HTERT RPE-1 (cell line): ENCODE results near the gene RRAGA.
"Not testable (repeated sequence)": the region's sequence is repeated elsewhere in the genome, so short reads cannot be mapped to it uniquely, and the experiment has no call there.

ENCODE experiments used
- in situ Hi-C: fragments of 300-500 bp; cut with MboI; formaldehyde crosslinking; loops from 4 replicates; pipeline ENCODE4 v1.14.3; 2020; ENCODE audit warnings: low sequenced_read_pairs

Gene RRAGA, protein sequence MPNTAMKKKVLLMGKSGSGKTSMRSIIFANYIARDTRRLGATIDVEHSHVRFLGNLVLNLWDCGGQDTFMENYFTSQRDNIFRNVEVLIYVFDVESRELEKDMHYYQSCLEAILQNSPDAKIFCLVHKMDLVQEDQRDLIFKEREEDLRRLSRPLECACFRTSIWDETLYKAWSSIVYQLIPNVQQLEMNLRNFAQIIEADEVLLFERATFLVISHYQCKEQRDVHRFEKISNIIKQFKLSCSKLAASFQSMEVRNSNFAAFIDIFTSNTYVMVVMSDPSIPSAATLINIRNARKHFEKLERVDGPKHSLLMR

DNA sequence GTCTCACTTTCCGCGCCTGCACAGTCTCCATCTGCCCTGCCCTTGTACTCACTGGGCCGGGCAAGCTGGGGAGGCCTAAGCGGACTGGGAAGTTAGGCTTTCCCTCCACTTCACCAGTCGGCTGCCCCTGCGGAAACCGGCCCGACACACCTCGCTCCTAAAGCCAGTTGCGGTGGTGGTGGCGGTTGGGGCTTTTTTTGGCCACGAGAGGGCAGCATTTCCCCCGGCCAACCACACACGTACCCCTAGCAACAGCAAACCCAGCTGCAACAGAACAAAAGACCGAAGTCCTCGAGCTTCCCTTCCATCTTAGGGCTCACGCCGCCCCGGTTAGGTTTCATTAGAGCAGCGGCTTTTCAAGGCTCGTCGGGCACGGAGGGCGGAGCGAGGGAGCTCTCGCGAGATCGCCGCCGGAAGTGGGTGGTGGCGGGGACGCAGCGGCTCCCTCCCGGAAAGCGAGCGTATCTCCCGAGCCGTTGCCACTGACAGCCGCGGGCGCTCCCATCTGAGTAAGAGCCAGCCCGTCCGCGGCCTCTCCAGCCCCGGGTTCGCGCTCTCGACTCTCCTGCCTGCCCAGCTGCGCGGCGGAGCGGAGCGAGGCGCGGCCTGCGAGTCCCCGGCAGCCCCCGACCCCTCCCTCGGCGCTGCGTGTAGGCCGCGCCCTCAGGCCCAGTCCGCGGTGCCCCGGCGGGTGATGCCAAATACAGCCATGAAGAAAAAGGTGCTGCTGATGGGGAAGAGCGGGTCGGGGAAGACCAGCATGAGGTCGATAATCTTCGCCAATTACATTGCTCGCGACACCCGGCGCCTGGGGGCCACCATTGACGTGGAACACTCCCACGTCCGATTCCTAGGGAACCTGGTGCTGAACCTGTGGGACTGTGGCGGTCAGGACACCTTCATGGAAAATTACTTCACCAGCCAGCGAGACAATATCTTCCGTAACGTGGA lies at the start of gene RRAGA:
RRAGA (plus strand) TSS at position 462 of the 951 bp plus-strand sequence; CDS start at position 695, 233 bp downstream.
- in situ Hi-C loops, result no loop called here

DNA sequence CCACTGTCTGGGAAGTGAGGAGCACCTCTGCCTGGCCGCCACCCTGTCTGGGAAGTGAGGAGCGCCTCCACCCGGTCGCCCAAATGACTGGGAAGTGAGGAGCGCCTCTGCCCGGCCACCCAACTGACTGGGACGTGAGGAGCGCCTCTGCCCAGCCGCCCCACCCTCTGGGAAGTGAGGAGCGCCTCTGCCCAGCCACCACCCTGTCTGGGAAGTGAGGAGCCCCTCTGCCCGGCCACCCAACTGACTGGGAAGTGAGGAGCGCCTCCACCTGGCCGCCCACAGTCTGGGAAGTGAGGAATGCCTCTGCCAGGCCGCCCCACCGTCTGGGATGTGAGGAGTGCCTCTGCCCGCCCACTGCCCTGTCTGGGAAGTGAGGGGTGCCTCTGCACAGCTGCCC lies 49.1 kb upstream of the RRAGA start:
- in situ Hi-C loops, result no loop called here

DNA sequence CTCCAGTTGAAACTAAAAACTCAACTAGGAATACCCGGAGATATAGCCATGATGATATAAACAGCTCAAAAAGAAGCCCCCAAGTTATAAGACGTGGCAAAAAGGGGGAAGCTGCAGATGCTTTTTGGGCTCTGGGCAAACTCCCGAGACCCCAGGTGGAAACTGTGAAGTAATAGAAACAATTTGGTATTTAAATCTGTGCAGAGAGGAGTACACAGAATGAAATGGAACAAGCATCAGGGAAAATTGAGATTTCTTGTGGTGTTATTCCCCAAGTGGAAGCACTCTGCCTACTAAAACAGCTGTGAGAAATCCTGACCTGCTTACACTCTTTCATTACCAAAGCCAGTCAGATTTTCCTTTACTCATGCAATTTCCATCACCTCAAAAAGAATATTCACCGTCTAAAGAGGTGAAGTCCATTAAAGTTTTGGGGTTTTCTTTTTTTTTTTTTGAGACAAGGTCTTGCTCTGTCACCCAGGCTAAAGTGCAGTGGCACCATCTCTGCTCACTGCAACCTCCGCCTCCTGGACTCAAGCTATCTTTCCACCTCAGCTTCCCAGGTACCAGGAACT lies 39.7 kb upstream of the RRAGA start:
- in situ Hi-C loops, result no loop called here

DNA sequence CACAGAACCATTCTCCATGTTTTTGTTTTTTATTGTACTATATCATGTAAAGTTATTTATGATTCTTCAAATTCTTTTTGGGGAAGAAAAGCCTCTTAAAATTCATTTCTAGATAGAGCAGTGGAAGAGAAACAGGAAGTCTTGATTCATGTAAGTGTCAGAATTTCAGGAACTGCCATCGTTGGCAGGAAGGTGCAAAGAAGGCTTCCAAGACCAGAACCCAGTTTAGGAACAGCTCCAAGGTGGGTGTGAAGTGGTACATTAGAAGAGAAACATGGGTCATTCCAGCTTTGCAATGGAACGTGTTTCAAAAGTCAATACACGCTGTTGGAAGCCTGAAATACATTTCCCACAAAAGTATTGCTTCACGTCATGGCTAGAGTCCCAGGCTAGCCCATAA lies 31.0 kb upstream of the RRAGA start:
- in situ Hi-C loops, result no loop called here

DNA sequence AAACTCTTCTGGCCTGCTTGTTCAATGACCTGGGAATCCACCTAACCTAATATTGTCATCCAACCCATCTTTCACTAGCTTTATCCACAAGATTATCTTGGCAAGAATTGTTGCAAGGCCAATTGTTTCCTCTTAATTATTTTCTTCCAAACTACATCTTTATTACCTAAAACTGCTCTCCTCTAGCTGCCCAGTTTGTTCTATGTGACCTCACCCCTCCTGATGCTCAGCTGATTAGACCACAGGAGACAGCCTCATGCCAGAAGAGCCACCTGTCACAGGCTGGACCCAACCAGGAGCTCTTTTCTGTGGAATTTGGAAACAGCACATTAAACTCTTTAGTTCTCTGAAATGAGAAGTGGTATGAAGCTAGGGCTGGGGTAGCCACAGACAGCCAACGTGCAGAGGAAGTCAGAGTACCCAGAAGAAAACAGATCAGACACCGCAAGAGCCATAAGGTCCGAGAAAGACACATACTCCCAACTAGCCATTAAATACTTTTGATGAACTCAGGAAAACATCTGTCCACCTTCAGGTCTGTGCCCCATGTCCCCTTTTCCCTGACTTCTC lies 28.3 kb upstream of the RRAGA start:
- in situ Hi-C loops, result no loop called here

DNA sequence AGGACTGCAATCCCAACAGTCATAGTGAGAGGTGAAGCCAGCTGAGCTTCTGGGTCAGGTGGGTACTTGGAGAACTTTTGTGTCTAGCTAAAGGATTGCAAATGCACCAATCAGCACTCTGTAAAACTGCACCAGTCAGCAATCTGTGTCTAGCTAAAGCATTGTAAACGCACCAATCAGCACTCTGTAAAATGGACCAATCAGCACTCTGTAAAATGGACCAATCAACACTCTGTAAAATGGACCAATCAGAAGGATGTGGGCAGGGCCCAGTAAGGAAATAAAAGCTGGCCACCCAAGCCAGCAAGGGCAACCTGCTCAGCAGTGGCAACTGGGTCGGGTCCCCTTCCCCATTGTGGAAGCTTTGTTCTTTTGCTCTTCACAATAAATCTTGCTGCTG lies 27.6 kb upstream of the RRAGA start:
- in situ Hi-C loops, result not testable (repeated sequence)

DNA sequence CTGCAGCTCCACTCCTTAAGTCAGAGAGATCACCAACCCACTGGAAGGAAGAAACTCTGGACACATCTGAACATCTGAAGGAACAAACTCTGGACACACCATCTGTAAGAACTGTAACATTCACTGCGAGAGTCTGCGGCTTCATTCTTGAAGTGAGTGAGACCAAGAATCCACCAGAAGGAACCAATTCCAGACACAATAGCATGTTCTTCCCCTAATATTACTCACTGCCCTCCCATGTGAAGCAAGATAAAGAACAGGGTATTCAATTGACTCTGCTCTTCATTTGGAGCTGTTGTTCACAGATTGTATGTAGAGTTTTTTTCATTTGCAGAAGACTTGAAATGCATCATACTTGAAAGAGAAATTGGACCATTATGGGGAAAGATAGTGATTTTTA lies 27.0 kb upstream of the RRAGA start:
- in situ Hi-C loops, result no loop called here

DNA sequence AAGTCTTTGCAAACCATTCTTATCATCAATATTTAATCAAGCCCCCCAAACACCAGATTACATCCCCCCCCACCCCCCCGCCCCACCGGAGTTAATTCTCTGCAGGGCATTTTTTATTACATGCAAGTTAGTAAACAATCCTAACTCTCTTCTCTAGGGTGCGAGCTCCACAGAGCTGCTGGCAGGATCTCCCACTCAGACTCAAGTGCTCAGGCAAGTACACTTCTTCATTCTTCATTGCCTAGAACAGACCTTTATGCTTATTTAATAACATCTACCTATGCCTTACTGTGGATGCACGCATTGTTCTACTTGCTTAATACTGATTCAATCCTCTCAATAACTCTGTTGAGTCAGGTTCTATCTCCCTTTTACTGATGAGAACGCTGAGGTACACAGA lies 26.1 kb upstream of the RRAGA start:
- in situ Hi-C loops, result no loop called here

DNA sequence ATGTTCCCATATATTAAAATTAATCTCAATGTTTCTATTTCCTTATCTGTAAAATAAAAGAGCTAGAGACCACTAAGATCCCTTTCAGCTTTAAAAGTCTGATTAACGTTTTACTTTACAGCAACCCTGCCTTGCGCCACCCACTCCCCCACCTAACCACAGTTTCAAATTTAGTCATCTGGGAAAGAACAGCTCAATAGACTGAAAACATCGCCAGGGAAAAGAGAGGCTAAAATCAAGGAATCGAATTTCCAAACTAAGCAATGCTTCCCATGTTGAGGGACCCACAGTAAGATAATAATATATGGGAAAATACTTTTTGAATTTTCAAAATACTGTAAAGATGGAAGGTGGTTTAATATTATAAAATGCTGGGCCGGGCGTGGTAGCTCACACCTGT lies 22.9 kb upstream of the RRAGA start:
- in situ Hi-C loops, result no loop called here

DNA sequence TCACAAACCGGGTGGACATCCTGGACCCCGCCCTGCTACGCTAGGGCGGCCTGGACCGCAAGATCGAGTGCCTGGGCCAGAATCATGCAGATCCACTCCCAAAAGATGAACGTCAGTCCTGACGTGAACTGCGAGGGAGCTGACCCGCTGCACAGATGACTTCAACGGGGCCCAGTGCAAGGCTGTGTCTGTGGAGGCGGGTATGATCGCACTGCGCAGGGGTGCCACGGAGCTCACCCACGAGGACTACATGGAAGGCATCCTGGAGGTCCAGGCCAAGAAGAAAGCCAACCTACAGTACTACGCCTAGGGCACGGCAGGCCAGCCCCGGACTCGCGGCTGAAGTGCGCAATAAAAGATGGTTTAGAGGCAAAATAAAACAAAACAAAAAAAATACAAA lies 21.4 kb upstream of the RRAGA start:
- in situ Hi-C loops, result no loop called here

DNA sequence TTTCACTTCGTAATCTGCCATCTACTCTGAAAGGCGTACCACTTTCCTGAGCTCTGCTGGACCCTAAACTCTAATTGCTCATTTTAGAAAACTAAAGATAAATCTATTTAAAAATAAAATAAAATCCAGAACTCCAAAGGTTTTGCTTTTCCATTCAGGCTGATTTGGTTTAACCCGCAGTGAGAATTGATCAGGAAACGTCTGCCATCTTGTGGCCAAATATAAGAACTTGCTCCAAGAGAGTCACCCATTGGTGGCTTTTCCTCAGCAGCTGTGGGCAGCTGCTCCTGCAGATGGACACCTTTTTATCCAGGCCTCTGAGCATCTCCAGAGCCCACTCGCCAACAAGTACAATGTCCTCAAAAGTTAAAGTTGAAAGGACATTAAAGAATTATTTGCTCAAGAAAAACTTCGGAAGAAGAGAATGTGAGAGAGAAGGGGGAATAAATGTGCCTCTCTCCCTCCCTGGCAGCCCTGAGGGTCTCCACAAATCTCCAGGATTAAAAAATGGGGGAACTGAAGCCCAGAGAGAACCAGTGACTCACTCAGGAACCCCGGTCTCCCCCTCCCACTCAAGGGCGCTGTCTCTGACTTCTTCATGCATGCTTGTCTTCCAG lies 20.3 kb upstream of the RRAGA start:
- in situ Hi-C loops, result no loop called here

DNA sequence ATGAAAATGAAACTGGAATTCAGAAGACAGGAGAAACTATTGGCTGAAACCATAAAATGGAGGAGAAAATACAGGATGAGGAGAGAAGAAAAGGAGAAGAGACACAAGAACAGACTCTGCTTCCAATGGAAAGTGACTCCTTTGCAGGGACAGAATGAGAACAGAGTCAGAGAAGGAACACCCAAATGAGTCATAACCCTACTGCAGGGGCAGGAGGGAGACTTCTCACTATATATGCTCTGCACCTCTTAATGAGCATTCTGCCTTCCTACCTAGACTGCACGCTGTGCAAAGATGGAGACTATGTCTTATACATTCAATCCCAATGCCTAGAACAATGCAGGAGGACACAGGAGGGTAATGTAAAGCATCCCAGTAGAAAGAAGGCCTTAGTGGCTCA lies 18.3 kb upstream of the RRAGA start:
- in situ Hi-C loops, result no loop called here

DNA sequence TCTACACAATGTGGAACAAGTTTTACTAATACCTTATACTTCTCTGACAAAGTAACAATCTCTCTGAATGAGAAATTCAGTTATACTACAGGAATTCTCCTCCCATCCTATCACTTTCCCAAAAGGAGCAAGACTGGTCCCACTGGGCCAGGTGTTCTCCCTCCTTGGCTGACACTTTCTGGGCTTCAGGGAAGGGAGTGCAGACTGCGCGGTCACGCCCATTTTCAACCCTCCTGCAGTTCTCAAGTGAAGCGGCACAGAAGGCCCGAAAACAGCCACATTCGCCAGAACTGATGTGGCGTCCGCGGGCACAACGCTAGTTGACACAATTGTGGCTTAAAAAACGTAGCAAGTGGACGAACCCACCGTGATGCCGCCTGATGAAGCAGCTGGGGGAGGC lies 16.8 kb upstream of the RRAGA start:
- in situ Hi-C loops, result no loop called here

DNA sequence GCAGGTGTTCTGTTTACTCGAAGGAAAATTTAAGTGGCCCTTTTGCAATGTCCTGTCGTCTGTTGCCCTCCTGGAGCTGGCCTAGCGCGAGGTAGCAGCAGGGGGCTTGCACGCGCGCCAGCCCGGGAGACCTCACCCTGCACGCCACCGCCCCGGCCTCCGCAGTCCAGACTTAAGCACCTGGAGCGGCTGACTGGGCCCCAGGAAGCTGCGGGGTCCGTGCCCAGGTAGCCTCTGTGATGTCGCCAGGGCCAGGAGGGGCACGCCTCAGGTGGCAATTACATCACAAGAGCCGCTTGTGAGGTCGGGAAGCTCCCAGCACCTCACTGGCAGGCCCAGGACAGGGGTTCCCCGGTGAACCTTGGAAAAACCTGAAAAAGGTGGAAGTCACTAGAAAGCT lies 16.2 kb upstream of the RRAGA start, which contains the start of gene SAXO1:
SAXO1 (minus strand) TSS at position 195 of the 400 bp plus-strand sequence. CDS start 301 bp downstream, outside the sequence.
- in situ Hi-C loops, result no loop called here

DNA sequence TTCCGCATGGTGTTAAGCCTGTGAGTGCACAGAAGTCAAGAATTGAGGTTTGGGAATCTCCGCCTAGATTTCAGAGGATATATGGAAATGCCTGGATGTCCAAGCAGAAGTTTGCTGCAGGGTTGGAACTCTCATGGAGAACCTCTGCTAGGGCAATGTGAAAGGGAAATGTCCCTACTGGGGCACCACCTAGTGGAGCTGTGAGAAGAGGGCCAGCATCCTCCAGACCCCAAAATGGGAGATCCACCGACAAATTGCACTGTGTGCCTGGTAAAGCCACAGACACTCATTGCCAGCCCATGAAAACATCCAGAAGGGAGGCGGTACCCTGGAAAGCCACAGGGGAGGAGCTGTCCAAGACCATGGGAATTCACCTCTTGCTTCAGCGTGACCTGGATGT lies 12.6 kb upstream of the RRAGA start:
- in situ Hi-C loops, result no loop called here

DNA sequence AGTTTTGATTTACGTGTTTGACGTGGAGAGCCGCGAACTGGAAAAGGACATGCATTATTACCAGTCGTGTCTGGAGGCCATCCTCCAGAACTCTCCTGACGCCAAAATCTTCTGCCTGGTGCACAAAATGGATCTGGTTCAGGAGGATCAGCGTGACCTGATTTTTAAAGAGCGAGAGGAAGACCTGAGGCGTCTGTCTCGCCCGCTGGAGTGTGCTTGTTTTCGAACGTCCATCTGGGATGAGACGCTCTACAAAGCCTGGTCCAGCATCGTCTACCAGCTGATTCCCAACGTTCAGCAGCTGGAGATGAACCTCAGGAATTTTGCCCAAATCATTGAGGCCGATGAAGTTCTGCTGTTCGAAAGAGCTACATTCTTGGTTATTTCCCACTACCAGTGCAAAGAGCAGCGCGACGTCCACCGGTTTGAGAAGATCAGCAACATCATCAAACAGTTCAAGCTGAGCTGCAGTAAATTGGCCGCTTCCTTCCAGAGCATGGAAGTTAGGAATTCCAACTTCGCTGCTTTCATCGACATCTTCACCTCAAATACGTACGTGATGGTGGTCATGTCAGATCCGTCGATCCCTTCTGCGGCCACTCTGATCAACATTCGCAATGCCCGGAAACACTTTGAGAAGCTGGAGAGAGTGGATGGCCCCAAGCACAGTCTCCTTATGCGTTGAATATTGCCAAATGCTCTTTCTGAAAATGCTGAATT lies 850 bp downstream of the RRAGA start:
- in situ Hi-C loops, result no loop called here

DNA sequence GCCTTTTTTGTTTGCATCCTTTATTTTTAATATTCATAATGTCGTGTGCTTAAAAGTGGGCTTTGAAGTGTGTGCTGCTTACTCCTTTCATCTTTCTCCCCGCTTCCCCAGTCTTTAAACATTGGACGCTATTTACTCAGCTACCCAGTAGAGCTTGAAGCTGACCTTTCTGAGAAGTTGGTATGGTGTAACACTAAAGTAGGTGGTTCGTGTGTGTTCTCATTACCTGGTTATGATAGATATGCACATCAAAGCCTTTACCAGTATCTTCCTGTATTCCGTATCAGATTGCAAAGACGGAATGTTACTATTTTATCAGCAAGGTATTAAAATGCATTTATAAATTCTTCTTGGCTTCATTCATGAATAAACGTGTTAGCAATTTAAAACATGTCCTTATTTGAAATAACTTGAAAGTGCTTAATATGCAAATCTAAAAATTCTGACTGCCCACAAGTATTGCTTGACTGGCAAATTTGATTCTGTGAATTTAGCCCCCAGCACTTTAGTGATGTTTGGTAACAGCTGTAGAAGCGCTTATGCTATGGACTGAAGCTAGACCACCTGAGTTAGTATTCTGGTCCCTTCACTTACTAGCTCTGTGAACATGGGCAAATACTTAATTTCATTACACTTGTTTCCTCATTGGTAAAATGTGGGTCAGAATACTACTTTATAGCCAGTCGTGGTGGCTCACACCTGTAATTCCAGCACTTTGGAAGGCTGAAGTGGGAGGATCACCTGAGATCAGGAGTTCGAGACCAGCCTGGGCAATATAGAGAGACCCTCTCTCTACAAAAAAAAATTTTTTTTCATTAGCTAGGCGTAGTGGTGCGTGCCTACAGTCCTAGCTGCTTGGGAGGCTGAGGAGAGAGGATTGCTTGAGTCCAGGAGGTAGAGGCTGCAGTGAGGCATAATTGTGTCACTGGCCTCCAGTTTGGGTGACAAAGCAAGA lies 1.7 kb downstream of the RRAGA start:
- in situ Hi-C loops, result no loop called here

DNA sequence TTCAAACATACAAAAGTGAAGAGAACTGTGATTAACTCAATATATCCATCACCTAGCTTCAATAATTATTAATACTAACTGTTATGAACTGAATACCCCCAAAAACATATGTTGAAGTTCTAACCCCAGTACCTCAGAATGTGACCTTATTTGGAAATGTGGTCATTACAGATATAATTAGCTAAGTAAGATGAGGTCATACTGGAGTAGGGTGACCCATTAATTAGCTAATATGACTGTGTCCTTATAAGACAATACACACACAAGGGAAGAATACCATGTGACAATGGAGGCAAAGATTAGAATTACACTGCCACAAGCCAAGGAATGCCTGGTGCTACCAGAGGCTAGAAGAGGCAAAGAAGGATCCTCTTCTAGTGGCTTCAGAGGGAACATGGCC lies 7.8 kb downstream of the RRAGA start:
- in situ Hi-C loops, result no loop called here

DNA sequence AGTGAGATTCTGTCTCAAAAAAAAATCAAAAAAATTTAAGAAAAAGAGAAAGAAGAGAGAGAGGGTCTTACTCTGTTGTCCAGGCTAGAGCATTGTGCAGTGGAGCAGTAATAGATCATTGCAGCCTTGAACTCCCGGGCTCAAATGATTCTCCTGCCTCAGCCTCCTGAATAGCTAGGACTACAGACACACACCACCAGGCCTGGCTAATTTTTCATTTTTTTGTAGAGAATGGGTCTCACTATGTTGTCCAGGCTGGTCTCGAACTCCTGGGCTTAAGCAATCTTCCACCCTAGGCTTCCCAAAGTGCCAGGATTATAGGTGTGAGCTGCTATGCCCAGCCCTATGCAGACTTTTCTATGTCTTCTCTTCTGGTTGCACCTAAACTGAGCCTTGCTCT lies 25.0 kb downstream of the RRAGA start:
- in situ Hi-C loops, result no loop called here
